Lower leg skin (tissue), 3 donors: ENCODE results near the gene CCDC63.
"Not testable (repeated sequence)": the region's sequence is repeated elsewhere in the genome, so short reads cannot be mapped to it uniquely, and the experiment has no call there.

Source experiments
- POLR2A ChIP-seq, 2 donors: fragments of 450-650 bp; IDR thresholded peaks; one replicate each; pipeline ENCODE4 v1.6.1; 2016 to 2017; ENCODE audit warnings: antibody characterized with exemption in 2 of 2, mild to moderate bottlenecking in 1 of 2, moderate library complexity in 1 of 2
- TF ChIP-seq, protein P1 (sequence below), 3 donors: fragments of 450-650 bp; IDR thresholded peaks; one replicate each; pipeline ENCODE4 v1.5.1; 2016; ENCODE audit warnings: antibody characterized with exemption in 3 of 3, mild to moderate bottlenecking in 3 of 3, moderate library complexity in 2 of 3

DNA sequence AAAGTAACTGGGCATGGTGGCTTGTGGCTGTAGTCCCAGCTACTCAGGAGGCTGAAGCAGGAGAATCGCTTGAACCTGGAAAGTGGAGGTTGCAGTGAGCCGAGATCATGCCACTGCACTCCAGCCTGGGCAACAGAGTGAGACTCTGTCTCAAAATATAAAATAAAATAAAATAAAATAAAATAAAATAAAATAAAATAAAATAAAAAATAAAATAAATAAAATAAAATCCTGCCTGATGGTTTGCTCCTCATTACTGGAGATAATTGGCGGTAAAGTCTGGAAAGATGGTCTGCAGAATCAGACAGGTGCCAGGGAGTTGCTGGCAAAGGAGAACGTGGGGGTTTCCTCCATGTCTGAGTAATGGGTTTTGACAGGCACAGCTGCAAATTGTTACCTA is 11.2 kb downstream of the CCDC63 start:
- TF ChIP-seq, protein P1, sequence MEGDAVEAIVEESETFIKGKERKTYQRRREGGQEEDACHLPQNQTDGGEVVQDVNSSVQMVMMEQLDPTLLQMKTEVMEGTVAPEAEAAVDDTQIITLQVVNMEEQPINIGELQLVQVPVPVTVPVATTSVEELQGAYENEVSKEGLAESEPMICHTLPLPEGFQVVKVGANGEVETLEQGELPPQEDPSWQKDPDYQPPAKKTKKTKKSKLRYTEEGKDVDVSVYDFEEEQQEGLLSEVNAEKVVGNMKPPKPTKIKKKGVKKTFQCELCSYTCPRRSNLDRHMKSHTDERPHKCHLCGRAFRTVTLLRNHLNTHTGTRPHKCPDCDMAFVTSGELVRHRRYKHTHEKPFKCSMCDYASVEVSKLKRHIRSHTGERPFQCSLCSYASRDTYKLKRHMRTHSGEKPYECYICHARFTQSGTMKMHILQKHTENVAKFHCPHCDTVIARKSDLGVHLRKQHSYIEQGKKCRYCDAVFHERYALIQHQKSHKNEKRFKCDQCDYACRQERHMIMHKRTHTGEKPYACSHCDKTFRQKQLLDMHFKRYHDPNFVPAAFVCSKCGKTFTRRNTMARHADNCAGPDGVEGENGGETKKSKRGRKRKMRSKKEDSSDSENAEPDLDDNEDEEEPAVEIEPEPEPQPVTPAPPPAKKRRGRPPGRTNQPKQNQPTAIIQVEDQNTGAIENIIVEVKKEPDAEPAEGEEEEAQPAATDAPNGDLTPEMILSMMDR (IDR thresholded peaks at IDR 0.05): not testable (repeated sequence)
- TF ChIP-seq POLR2A (IDR thresholded peaks at IDR 0.05): not testable (repeated sequence)
